GM19324 (cell line): ENCODE data around the gene MCRIP2.

ENCODE experiments used
- ATAC-seq: cut with Tn5 transposase; IDR thresholded peaks from one replicate; pipeline ENCODE4 v1.9.1; 2021; ENCODE audit warnings: mild to moderate bottlenecking, moderate library complexity; ENCODE audit not compliant: unreplicated experiment, low FRiP score

MCRIP2 gene

GRCh38 chr16:616733-617586 lies 24.7 kb upstream of the MCRIP2 start:
- no peak for ATAC-seq

- ATAC-seq, result no peak
Observed at GRCh38 chr16:617855-618254, 23.8 kb upstream of the MCRIP2 start.

- no peak for ATAC-seq
Observed at GRCh38 chr16:619476-620100, 22.0 kb upstream of the MCRIP2 start.

- no peak for ATAC-seq
Observed at GRCh38 chr16:620700-621525, 20.7 kb upstream of the MCRIP2 start.

GRCh38 chr16:621526-622105 lies 20.0 kb upstream of the MCRIP2 start:
- no peak for ATAC-seq

- no peak for ATAC-seq
Observed at GRCh38 chr16:622920-623280, 18.7 kb upstream of the MCRIP2 start.

- ATAC-seq, result no peak
Observed at GRCh38 chr16:624526-625070, 17.0 kb upstream of the MCRIP2 start.

GRCh38 chr16:625117-625976 lies 16.3 kb upstream of the MCRIP2 start:
- ATAC-seq, result no peak

- no peak for ATAC-seq
Observed at GRCh38 chr16:625977-626765, 15.5 kb upstream of the MCRIP2 start.

- no peak for ATAC-seq
Observed at GRCh38 chr16:626787-627453, 14.7 kb upstream of the MCRIP2 start.

- ATAC-seq, result no peak
Observed at GRCh38 chr16:627454-628239, 14.0 kb upstream of the MCRIP2 start.

GRCh38 chr16:628321-629061 lies 13.1 kb upstream of the MCRIP2 start:
- no peak for ATAC-seq

- no peak for ATAC-seq
Observed at GRCh38 chr16:629185-629832, 12.3 kb upstream of the MCRIP2 start.

- ATAC-seq, result no peak
Observed at GRCh38 chr16:629833-630248, 11.8 kb upstream of the MCRIP2 start.

GRCh38 chr16:630249-630814 lies 11.3 kb upstream of the MCRIP2 start:
- ATAC-seq, result no peak

- ATAC-seq, result no peak
Observed at GRCh38 chr16:630815-631405, 10.7 kb upstream of the MCRIP2 start, which contains the start of gene WFIKKN1. TSS of gene WFIKKN1 (plus strand) at chr16:630985. CDS start at chr16:631254, 269 bp downstream.
